Naive thymus-derived CD8-positive, alpha-beta T cell (primary cell): ENCODE measurements around the gene ELP5. TPM values are rescaled to one million over a fixed set of nuclear protein-coding genes. Genes with fewer than 3 reads are reported as not detected.

Source experiments
- ATAC-seq, 2 donors: fragments of 150-1000 bp; cut with Tn5 transposase in 1 of 2; sonication (Bioruptor Pico), chemical (Tn5 transposase) in 1 of 2; 1 replicate in 1 of 2; 2 replicates in 1 of 2; pipeline ENCODE4 v1.10.0; 2021; ENCODE audit warnings: mild to moderate bottlenecking in 2 of 2, moderate library complexity in 2 of 2
- POLR2A ChIA-PET: fragments of 350-600 bp; sonication (Branson Sonifier 250); formaldehyde crosslinking; loops from one replicate; lab custom pipeline; 2021; ENCODE audit warnings: antibody characterized with exemption; lab: Charles Lee
- DNase-seq, 10 donors: peaks; one replicate each; pipeline versions ENCODE4 v3.0.0 to v3.0.0-alpha.2; 2020 to 2022
- H3K27ac Mint-ChIP-seq, 10 donors: one replicate each; pipeline ENCODE4 v1.8.0; 2020 to 2022; ENCODE audit warnings: mild to moderate bottlenecking in 10 of 10, mixed read lengths in 10 of 10, moderate library complexity in 4 of 10, inconsistent platforms in 1 of 10
- H3K27me3 Mint-ChIP-seq, 5 donors: one replicate each; pipeline ENCODE4 v1.8.0; 2021 to 2022; ENCODE audit warnings: mixed read lengths in 5 of 5
- H3K36me3 Mint-ChIP-seq, 3 donors: one replicate each; pipeline ENCODE4 v1.8.0; 2020 to 2022; ENCODE audit warnings: mixed read lengths in 3 of 3, mild to moderate bottlenecking in 2 of 3, inconsistent platforms in 1 of 3
- H3K4me1 Mint-ChIP-seq, 4 donors: one replicate each; pipeline ENCODE4 v1.8.0; 2021 to 2022; ENCODE audit warnings: mixed read lengths in 4 of 4
- H3K4me3 Mint-ChIP-seq, 10 donors: one replicate each; pipeline ENCODE4 v1.8.0; 2020 to 2022; ENCODE audit warnings: mild to moderate bottlenecking in 10 of 10, mixed read lengths in 10 of 10, moderate library complexity in 6 of 10, inconsistent platforms in 1 of 10
- H3K9me3 Mint-ChIP-seq, 9 donors: one replicate each; pipeline ENCODE4 v1.8.0; 2020 to 2022; ENCODE audit warnings: mixed read lengths in 9 of 9, mild to moderate bottlenecking in 3 of 9, inconsistent platforms in 1 of 9, moderate library complexity in 1 of 9
- polyA plus RNA-seq, 3 donors: library from polyadenylated mRNA; unstranded; fragments of 300-500 nt; fragmentation: Illumina TruSeq; gene quantifications; one replicate each; pipeline ENCODE4 v1.2.3, GENCODE V29; 2021
- total RNA-seq, 8 experiments: library from RNA in 2 of 8; stranded (reverse) in 2 of 8; gene quantifications; one replicate each; pipeline ENCODE4 v1.2.3 and lab custom pipeline; 2021 to 2026

The ELP5 gene, protein sequence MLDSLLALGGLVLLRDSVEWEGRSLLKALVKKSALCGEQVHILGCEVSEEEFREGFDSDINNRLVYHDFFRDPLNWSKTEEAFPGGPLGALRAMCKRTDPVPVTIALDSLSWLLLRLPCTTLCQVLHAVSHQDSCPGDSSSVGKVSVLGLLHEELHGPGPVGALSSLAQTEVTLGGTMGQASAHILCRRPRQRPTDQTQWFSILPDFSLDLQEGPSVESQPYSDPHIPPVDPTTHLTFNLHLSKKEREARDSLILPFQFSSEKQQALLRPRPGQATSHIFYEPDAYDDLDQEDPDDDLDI
- total RNA-seq (10 to 100 TPM; 35.1 to 36.1 TPM), polyA plus RNA-seq (10 to 100 TPM; 55.5 to 94.0 (median 70.8) TPM), total RNA-seq (lab: John Stamatoyannopoulos, UW) (23.1 to 67.6 (median 41.7) reads per million in 6 experiments)

DNA sequence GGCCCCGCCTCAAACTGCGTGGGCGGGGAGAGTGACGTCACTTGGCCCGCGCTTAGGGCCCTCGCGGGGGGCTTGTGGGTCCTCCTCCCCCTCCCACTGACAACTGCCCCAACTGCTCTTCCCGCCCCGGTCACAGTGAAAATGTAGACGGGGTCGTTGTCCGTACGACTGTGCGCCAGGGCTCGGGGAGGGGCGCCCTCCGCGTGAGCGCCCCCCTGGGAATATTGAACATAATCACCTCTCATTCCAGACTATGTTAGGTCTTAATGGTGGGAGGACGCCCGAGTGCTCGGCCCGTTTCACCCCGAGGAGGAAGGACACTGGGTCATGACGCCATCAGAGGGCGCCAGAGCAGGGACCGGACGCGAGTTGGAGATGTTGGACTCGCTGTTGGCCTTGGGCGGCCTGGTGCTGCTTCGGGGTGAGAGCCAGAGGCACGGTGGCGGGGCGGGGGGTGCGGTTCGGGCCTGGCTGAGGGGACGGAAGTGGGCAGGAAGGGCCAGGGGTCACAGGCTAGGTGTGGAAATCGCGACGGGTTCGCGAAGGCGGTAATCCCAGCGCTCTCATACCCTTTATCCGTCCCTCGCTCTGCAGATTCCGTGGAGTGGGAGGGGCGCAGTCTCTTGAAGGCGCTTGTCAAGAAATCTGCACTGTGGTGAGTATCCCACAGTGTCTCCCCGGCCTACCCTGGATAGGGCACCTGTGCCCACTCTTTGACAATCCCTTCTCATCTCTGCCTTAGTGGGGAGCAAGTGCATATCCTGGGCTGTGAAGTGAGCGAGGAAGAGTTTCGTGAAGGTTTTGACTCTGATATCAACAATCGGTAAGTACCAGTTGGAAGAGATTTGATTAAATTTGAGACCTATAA is at the start of gene ELP5:
ELP5 (plus strand) TSS at position 40 of the 868 bp plus-strand sequence; CDS start at position 376, 336 bp downstream.
- Mint-ChIP-seq H3K9me3 (no peaks in the 10 kb centered on the region), H3K36me3 (peaks cover 0 to 45% (median 2%) of the 10 kb centered on the region in 3 donors), H3K27ac (peak within 1 kb of the TSS; percentile 90 to 100 (median 100)), H3K4me3 (peak within 1 kb of the TSS; percentile 91 to 98 (median 95)), H3K4me1 (peaks cover 22 to 51% (median 46%) of the 10 kb centered on the region in 4 donors), H3K27me3 (no peaks in the 10 kb centered on the region)
- peak; percentile 57 to 63 for ATAC-seq
- DNase-seq = peak in 8 of 10 donors; percentile 71 to 99 (median 82)
- POLR2A ChIA-PET = interaction anchor here (1.0 to 5.6 kb wide), 4 partner anchors 13 to 61 kb away, joined by 3 to 89 read pairs (median 9); partner anchors contain the start of genes DVL2, GABARAP and PHF23

DNA sequence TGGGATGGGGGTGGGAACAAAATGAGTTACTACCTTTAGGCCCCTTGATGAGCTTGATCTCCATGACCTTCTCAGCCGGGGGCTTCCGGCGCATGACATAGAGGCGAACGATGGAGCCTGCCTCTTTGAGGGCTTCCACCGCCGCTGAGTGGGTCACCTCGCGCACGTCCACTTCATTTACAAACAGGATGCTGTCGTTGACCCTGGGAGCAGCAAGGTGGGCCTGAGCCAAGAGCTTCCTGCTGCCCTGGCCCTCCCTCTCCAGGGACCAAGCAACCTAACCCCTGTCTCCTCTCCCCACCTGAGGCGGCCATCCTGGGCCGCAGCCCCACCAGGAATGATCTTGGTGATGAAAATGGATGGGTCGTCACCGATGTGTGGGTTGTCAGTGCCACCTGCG is 48.6 kb upstream of the ELP5 start:
- H3K4me3 Mint-ChIP-seq = peak overlapping the region in 7 of 10 donors; percentile 26 to 89 (median 50)
- H3K4me1 Mint-ChIP-seq = peaks cover 24 to 35% (median 33%) of the 10 kb centered on the region in 4 donors
- DNase-seq (no peak), ATAC-seq (no peak)
- no peaks in the 10 kb centered on the region for H3K27me3 Mint-ChIP-seq
- peak overlapping the region in 9 of 10 donors; percentile 88 to 100 (median 99) for H3K27ac Mint-ChIP-seq
- POLR2A ChIA-PET = interaction anchor here (0.7 to 3.6 kb wide), 2 partner anchors 11 to 18 kb away, joined by 3 to 20 read pairs; no protein-coding TSS in a partner anchor
- no peaks in the 10 kb centered on the region for H3K9me3 Mint-ChIP-seq
- H3K36me3 Mint-ChIP-seq = peaks cover 0 to 5% (median 0%) of the 10 kb centered on the region in 3 donors

DNA sequence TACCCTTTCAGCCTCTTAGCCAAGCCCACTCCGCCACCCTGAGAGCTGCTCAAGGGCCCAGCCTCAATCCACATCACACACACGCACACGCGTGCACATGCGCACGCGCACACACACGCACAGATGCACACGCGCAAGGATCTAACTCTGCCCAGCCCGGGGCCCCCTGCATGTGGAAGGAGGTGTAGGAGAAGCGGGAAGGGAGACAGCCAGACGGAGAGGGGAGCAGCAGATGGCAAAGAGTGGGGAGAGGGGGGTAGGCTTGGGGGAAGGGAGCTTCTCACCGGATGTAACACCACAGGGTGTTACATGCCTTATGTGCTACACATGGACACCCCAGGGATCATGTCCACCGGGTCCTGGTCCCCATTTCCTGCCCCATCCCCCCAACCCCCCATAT is 47.7 kb upstream of the ELP5 start:
- H3K9me3 Mint-ChIP-seq = no peaks in the 10 kb centered on the region
- DNase-seq = peak in 4 of 10 donors; percentile 23 to 75 (median 30)
- ATAC-seq = no peak
- peak overlapping the region; percentile 88 to 100 (median 99) for H3K27ac Mint-ChIP-seq
- peak overlapping the region; percentile 82 to 95 (median 90) for H3K4me3 Mint-ChIP-seq
- peaks cover 24 to 35% (median 33%) of the 10 kb centered on the region in 4 donors for H3K4me1 Mint-ChIP-seq
- H3K27me3 Mint-ChIP-seq = no peaks in the 10 kb centered on the region
- POLR2A ChIA-PET = interaction anchor here (0.7 to 3.6 kb wide), 5 partner anchors 10 to 169 kb away, joined by 3 to 20 read pairs (median 3); partner anchors contain the start of genes PHF23 and SLC16A13
- H3K36me3 Mint-ChIP-seq = peaks cover 0 to 5% (median 0%) of the 10 kb centered on the region in 3 donors

DNA sequence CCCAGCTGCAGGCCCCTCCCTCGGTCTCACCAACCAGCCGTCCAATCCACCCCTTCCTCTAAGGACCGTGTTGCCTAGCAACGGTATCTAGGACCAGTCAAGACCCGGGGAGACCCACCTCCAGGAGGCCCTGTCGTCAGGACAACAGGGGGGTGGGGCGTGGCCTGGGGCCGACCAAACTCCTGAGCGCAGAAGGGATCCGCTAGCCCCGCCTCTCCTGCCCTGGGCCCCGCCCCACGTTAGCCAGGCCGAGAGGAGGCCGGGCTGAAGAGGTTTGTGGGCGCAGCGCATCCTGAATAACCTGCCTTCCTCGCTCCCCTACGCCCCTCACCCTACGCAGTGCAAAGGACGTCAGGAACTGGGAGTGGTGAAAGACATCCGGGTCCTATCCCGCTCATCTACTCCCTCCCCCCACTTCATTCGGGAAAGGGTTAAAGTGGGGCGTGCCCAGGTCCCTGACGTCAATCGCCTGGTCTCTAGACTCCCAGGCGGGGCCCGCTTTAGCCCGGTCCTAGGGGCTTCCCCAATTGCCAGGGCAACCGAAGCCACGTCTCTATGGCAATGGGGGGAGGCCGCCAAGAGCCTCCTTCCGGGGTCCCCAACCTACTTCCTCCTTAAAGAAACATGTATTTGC is 47.1 kb upstream of the ELP5 start:
- peaks cover 0 to 5% (median 0%) of the 10 kb centered on the region in 3 donors for H3K36me3 Mint-ChIP-seq
- POLR2A ChIA-PET = interaction anchor here (0.7 to 3.6 kb wide), 6 partner anchors 10 to 170 kb away, joined by 3 to 20 read pairs (median 3); partner anchors contain the start of genes PHF23 and SLC16A13
- DNase-seq = peak; percentile 91 to 99 (median 98)
- peak overlapping the region; percentile 82 to 95 (median 90) for H3K4me3 Mint-ChIP-seq
- ATAC-seq = peak; percentile 81 to 83
- peak overlapping the region; percentile 88 to 100 (median 99) for H3K27ac Mint-ChIP-seq
- peaks cover 24 to 35% (median 33%) of the 10 kb centered on the region in 4 donors for H3K4me1 Mint-ChIP-seq
- H3K27me3 Mint-ChIP-seq = no peaks in the 10 kb centered on the region
- H3K9me3 Mint-ChIP-seq = no peaks in the 10 kb centered on the region

DNA sequence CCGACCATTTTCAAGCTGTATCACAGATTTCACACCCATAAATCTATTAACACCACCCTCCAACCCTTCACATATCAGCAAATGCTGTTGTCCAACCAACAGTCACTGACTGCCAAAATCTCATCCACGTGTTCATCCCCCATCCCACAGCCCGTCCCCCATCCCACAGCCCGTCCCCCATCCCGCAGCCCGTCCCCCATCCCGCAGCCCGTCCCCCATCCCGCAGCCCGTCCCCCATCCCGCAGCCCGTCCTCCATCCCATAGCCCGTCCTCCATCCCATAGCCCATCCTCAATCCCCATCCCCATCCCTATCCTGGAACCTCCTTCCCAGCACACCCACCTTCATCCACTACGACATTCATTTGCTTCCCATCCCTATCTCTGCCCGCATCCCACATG is 46.5 kb upstream of the ELP5 start:
- POLR2A ChIA-PET = interaction anchor here (1.3 to 3.6 kb wide), 4 partner anchors 9 to 37 kb away, joined by 3 to 20 read pairs (median 6); partner anchors contain the start of genes GABARAP and PHF23

DNA sequence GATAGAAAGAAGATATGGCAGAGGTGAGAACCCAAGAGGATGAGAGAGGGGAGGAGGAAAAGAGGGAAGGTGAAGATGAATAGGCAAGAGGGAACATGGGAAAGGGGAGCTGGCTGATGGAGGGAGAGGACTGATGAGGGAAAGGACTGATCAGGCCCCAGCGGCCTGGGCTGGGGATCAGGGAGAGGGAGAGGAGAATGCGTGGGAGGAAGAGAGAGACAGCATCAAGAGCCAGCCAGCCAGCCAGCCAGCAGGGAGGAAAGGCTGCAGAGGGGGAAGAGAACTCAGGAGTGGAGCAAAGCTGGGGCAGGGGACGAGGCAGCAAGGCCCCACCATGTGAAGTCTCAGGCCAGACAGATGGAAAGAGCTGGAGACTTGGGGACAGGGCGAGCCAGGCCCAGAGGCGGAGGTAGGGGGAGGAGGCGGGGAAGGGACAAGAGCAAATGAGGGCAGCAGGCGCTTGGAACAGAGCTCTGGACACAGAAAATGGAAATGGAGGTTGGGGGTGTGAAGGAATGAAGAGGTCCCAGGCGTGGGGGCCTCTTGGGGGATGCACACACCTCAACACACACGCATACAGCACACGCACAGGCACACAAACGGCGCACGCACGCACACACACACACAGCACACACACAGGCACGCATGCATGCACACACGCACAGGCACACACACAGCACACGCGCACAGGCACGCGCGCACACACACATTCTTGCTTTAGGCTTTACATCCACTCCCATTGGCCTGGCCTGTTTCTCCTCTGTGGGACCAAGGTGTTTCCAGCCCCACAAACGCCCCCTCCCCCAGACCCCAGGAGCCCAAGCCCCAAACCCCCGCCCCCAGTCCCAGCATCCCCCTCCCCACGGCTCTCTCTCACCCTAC is 44.7 kb upstream of the ELP5 start:
- peak overlapping the region in 3 of 10 donors; percentile 12 to 30 (median 15) for H3K4me3 Mint-ChIP-seq
- no peaks in the 10 kb centered on the region for H3K27me3 Mint-ChIP-seq
- ATAC-seq (no peak), DNase-seq (no peak)
- H3K27ac Mint-ChIP-seq = peak overlapping the region; percentile 77 to 100 (median 98)
- H3K9me3 Mint-ChIP-seq = no peaks in the 10 kb centered on the region
- POLR2A ChIA-PET = interaction anchor here (0.7 to 2.0 kb wide), 3 partner anchors 27 to 35 kb away, joined by 3 to 8 read pairs (median 5); partner anchors contain the start of genes DVL2, GABARAP and PHF23
- H3K36me3 Mint-ChIP-seq = peaks cover 0 to 2% (median 0%) of the 10 kb centered on the region in 3 donors
- peaks cover 30 to 46% (median 36%) of the 10 kb centered on the region in 4 donors for H3K4me1 Mint-ChIP-seq

More for the DNA sequence above, 46.5 kb upstream of the ELP5 start:
- Mint-ChIP-seq H3K27ac (peak overlapping the region; percentile 88 to 100 (median 99)), H3K4me1 (peaks cover 27 to 39% (median 33%) of the 10 kb centered on the region in 4 donors), H3K4me3 (peak overlapping the region; percentile 82 to 95 (median 90)), H3K9me3 (no peaks in the 10 kb centered on the region), H3K27me3 (no peaks in the 10 kb centered on the region), H3K36me3 (peaks cover 0 to 7% (median 0%) of the 10 kb centered on the region in 3 donors)
- DNase-seq (no peak), ATAC-seq (no peak)

DNA sequence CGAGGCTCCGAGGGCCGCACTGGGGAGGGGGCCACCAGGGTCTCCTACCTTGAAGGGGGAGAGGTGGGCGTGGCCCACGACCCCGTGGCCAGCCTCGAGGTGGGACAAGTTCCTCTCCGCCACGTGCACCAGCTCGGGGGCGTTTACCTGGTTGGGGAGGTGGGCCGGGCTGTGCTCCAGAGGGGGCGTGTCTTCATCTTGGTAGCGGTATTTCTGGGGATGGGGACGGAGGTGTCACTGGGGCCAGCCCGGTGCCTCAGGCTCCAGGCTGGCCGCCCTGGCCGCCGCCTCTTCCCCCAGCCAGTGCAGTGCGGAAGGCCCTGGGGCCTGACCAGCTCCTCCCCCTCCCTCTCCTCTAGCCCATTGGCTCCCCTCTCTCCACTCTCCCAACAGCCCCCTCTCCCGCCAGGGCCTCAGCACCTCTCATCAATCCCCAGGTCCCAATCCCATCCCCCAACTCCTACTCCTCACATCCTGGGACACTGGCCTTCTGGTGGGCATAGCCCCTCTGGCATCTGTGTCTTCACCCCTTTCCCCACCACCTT is 43.9 kb upstream of the ELP5 start:
- Mint-ChIP-seq H3K4me1 (peaks cover 30 to 46% (median 37%) of the 10 kb centered on the region in 4 donors), H3K4me3 (no peak overlapping the region), H3K27me3 (no peaks in the 10 kb centered on the region), H3K36me3 (peaks cover 0 to 2% (median 0%) of the 10 kb centered on the region in 3 donors), H3K9me3 (no peaks in the 10 kb centered on the region), H3K27ac (peak overlapping the region in 5 of 10 donors; percentile 2 to 90 (median 80))
- DNase-seq (no peak), ATAC-seq (no peak)
- POLR2A ChIA-PET = no interaction called here

DNA sequence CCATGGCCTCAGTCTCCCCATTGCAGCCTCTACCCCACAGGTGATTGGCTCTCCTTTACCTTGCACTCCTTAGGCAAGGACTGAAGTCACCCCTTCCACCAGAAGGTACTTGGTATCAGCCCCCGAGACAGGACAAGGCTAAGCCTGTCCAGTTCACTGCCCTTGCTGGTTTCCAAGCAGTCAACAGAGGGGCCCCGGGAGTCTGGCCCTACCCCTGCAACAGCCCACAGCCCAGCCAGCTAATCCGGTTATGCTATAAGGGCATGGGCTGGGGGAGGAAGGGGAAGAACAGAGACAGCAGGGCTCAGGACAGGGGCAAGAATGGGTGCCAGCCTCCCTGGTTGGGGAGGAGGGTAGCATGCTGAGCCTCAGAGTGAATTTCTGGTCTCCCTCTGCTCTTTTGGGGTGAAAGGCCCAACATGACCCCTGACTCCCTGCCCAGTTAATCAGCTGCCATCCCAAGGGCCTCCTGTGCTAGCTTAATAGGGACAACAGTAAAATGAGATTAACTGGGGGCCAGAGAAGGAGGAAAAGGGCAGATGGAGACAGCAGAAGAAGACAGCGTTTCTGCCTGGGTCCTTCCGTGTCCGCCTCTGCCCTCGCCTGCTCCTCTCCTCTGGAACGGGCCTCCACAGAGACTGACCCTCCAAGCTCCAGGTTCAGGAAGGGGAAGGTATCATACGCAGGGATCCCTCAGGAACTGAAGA is 43.1 kb upstream of the ELP5 start:
- Mint-ChIP-seq H3K4me1 (peaks cover 37 to 50% (median 42%) of the 10 kb centered on the region in 4 donors), H3K9me3 (no peaks in the 10 kb centered on the region), H3K36me3 (peaks cover 0 to 2% (median 0%) of the 10 kb centered on the region in 3 donors), H3K27ac (peak overlapping the region in 8 of 10 donors; percentile 2 to 90 (median 61)), H3K27me3 (no peaks in the 10 kb centered on the region), H3K4me3 (no peak overlapping the region)
- POLR2A ChIA-PET = interaction anchor here (0.6 to 1.1 kb wide), 2 partner anchors 30 to 31 kb away, joined by 4 to 6 read pairs; partner anchors contain the start of gene PHF23
- DNase-seq (no peak), ATAC-seq (no peak)

DNA sequence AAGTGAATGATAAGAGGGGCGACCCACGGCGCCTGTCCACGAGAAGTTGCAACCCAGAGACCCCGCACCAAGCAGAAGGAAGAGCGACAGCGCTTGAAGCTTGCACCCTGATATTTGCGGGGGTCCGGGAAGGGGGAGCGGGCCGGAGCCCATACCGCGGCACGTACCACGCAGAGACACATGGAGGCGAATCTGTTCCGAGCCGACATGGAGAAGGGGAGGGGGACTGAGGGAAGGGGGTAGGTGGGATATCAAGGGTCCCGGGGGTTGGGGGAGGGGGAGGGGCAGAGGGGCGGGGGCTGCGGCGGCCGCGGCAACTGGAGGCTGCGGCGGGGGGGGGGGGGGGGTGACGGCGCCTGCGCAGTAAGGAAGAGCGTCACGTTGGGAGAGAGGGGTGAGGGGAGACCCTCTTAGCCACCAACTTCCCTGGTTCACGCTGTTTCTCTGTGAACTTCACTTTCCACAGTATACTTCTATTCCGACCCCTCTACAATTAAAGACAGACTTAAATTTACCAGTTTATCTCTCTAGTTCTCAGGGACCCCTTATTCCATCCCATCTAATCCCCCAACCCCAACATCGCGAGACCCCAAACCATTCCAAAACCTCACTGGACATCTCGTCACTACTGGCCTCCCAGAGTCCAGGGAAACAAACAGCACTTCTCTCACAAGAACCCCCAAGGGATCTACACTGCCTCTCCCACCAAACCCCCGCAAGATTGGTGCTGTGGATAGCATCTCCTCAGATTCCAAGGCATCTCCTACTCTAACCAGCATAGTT is 40.3 kb upstream of the ELP5 start:
- Mint-ChIP-seq H3K36me3 (peaks cover 0 to 2% (median 0%) of the 10 kb centered on the region in 3 donors), H3K9me3 (no peaks in the 10 kb centered on the region), H3K4me1 (peaks cover 36 to 46% (median 43%) of the 10 kb centered on the region in 4 donors), H3K27me3 (peaks cover 0 to 2% (median 0%) of the 10 kb centered on the region in 5 donors), H3K4me3 (peak overlapping the region in 2 of 10 donors; percentile 6 to 12), H3K27ac (peak overlapping the region in 6 of 10 donors; percentile 11 to 91 (median 26))
- POLR2A ChIA-PET = no interaction called here
- DNase-seq (no peak), ATAC-seq (no peak)
